Spleen (tissue), 7 donors: ENCODE data around the gene COL4A1.

ENCODE experiments used
- POLR2A ChIP-seq, 3 donors: fragments of 450-650 bp; IDR thresholded peaks; one replicate each; pipeline ENCODE4 v1.5.1; 2017; ENCODE audit warnings: antibody characterized with exemption in 3 of 3, mild to moderate bottlenecking in 1 of 3
- POLR2AphosphoS5 ChIP-seq, 3 donors: sonication (generic); formaldehyde crosslinking; IDR thresholded peaks; one replicate each; pipeline ENCODE4 v1.5.1; 2017; ENCODE audit warnings: antibody characterized with exemption in 3 of 3
- TF ChIP-seq, protein P1 (sequence below), 11 experiments: fragments of 200-600 bp in 7 of 11; fragments of 450-650 bp in 4 of 11; sonication (generic) in 4 of 11; IDR thresholded peaks in 8 of 11; conservative IDR thresholded peaks in 3 of 11; 1 replicate in 7 of 11; 2 replicates in 4 of 11; pipeline versions ENCODE4 v1.4.0 to v1.8.0; 2016 to 2021; ENCODE audit warnings: antibody characterized with exemption in 11 of 11, inconsistent platforms in 4 of 11, mild to moderate bottlenecking in 1 of 11
- donor health status: DM: no; HTN: no; CAD: no; lungs with moderate emphysema.
- donor health status: DM: no; HTN: no; CAD: no.
- donor health status: DM: no; HTN: no; CAD: no.

DNA sequence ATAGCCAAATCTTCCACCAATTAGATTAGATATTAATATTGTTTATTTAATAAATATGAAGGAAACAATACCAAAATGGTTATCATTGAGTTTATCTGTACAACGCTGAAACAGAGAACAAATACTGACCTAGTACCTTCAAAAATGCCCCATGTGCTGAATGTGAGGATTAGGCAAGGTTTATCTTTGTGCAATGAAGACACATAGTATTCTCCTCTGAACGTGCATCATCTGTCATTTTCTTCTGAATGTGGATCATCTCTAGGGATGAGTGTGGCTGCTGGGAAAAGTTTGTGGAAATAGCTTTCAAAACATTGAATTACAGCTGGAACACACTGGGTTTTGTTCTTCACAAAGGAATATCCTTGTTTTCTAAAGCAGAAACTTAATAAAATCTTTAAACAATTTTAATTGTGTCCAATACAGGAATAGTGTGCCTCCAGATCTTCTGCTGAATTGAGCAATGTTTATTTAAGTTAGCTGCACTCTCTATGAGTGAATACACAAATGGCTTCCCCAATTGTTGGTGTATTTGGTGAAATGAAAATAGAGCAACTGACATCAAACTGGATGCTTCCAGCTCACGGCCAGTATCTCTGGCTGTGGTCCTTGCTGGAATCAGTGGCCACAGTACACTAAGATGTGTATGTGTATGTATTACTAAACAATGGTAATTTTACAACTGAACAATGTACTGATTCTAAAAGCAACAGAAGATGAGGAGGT, 6.7 kb downstream of the COL4A1 start:
- TF ChIP-seq POLR2A (IDR thresholded peaks at IDR 0.05) (no peak), POLR2AphosphoS5 (IDR thresholded peaks at IDR 0.05) (no peak)
- TF ChIP-seq, protein P1, sequence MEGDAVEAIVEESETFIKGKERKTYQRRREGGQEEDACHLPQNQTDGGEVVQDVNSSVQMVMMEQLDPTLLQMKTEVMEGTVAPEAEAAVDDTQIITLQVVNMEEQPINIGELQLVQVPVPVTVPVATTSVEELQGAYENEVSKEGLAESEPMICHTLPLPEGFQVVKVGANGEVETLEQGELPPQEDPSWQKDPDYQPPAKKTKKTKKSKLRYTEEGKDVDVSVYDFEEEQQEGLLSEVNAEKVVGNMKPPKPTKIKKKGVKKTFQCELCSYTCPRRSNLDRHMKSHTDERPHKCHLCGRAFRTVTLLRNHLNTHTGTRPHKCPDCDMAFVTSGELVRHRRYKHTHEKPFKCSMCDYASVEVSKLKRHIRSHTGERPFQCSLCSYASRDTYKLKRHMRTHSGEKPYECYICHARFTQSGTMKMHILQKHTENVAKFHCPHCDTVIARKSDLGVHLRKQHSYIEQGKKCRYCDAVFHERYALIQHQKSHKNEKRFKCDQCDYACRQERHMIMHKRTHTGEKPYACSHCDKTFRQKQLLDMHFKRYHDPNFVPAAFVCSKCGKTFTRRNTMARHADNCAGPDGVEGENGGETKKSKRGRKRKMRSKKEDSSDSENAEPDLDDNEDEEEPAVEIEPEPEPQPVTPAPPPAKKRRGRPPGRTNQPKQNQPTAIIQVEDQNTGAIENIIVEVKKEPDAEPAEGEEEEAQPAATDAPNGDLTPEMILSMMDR (IDR thresholded peaks at IDR 0.05 in 8 of 11, conservative IDR thresholded peaks at IDR 0.05 in 3 of 11) = no peak
